Spleen (tissue), 11 donors: Measurements from ENCODE around the gene HECTD2. TPM values are rescaled to one million over a fixed set of nuclear protein-coding genes. Genes with fewer than 3 reads are reported as not detected.
"Not testable (repeated sequence)": the region's sequence is repeated elsewhere in the genome, so short reads cannot be mapped to it uniquely, and the experiment has no call there.

Source experiments
- DNase-seq: peaks from one replicate; pipeline ENCODE4 v3.0.0-alpha.2; 2020
- H3K27ac ChIP-seq, 8 donors: fragments of 200-600 bp; sonication (generic) in 7 of 8; 1 replicate in 4 of 8; 2 replicates in 4 of 8; pipeline versions ENCODE4 v1.5.0 to v1.8.0; 2016 to 2021; ENCODE audit warnings: inconsistent platforms in 4 of 8, mild to moderate bottlenecking in 4 of 8, moderate library complexity in 1 of 8
- H3K27me3 ChIP-seq, 7 donors: fragments of 200-600 bp; sonication (generic) in 6 of 7; replicated peaks in 1 of 7; 1 replicate in 4 of 7; 2 replicates in 3 of 7; pipeline versions ENCODE4 v1.5.0 to v1.8.0; 2016 to 2021; ENCODE audit warnings: inconsistent platforms in 3 of 7, mild to moderate bottlenecking in 1 of 7
- H3K36me3 ChIP-seq, 6 donors: fragments of 200-600 bp; sonication (generic) in 5 of 6; 1 replicate in 4 of 6; 2 replicates in 2 of 6; pipeline versions ENCODE4 v1.5.0 to v1.8.0; 2016 to 2021; ENCODE audit warnings: inconsistent platforms in 2 of 6
- H3K4me1 ChIP-seq, 6 donors: fragments of 200-600 bp; sonication (generic) in 5 of 6; 1 replicate in 3 of 6; 2 replicates in 3 of 6; pipeline versions ENCODE4 v1.5.0 to v1.8.0; 2016 to 2021; ENCODE audit warnings: inconsistent platforms in 3 of 6
- H3K4me3 ChIP-seq, 8 donors: fragments of 200-600 bp; sonication (generic) in 7 of 8; 1 replicate in 4 of 8; 2 replicates in 4 of 8; pipeline versions ENCODE4 v1.5.0 to v1.8.0; 2016 to 2021; ENCODE audit warnings: inconsistent platforms in 4 of 8, mild to moderate bottlenecking in 4 of 8, moderate library complexity in 2 of 8
- H3K9me3 ChIP-seq, 8 donors: fragments of 200-600 bp; sonication (generic) in 7 of 8; 1 replicate in 4 of 8; 2 replicates in 4 of 8; pipeline versions ENCODE4 v1.5.0 to v1.8.0; 2016 to 2021; ENCODE audit warnings: inconsistent platforms in 4 of 8
- CTCF ChIP-seq, 11 experiments: fragments of 200-600 bp in 7 of 11; fragments of 450-650 bp in 4 of 11; sonication (generic) in 4 of 11; IDR thresholded peaks in 8 of 11; conservative IDR thresholded peaks in 3 of 11; 1 replicate in 7 of 11; 2 replicates in 4 of 11; pipeline versions ENCODE4 v1.4.0 to v1.8.0; 2016 to 2021; ENCODE audit warnings: antibody characterized with exemption in 11 of 11, inconsistent platforms in 4 of 11, mild to moderate bottlenecking in 1 of 11
- POLR2A ChIP-seq, 3 donors: fragments of 450-650 bp; IDR thresholded peaks; one replicate each; pipeline ENCODE4 v1.5.1; 2017; ENCODE audit warnings: antibody characterized with exemption in 3 of 3, mild to moderate bottlenecking in 1 of 3
- POLR2AphosphoS5 ChIP-seq, 3 donors: sonication (generic); formaldehyde crosslinking; IDR thresholded peaks; one replicate each; pipeline ENCODE4 v1.5.1; 2017; ENCODE audit warnings: antibody characterized with exemption in 3 of 3
- WGBS, 5 donors: extraction: QIAGEN DNeasy Blood & Tissue Kit in 3 of 5; methylation state at CpG; one replicate each; pipeline versions ENCODE4 v1.1.5 to v1.1.7; 2013 to 2018; 5-methylcytosine and 5-hydroxymethylcytosine counted together
- intact Hi-C: fragments of 100-400 bp; cut with DNase I; formaldehyde crosslinking; loops from one replicate; pipeline ENCODE4 v1.15.0; 2023; ENCODE audit warnings: low total_unique reads
- polyA plus RNA-seq, 3 donors: library from polyadenylated mRNA; stranded (reverse); fragments of 200-250 nt; gene quantifications; one replicate each; pipeline ENCODE4 v1.2.1, GENCODE V29; 2013
- total RNA-seq, 7 donors: library from RNA; depleted of rRNA in 3 of 7; stranded (reverse); fragments of >200 nt in 3 of 7; fragmentation: NEBNext Ultra II Directional in 4 of 7; extraction: Animal tissue kit (Norgen Biotek cat#: 25700) in 4 of 7; gene quantifications; one replicate each; pipeline versions ENCODE4 v1.1.0 to v1.2.1, GENCODE V29; 2016 to 2021
- donor health status: healthy with polysubstance abuse.
- donor health status: DM: no; HTN: no; CAD: no; lungs with moderate emphysema.
- donor health status: DM: no; HTN: no; CAD: no.
- donor health status: Bipolar disorder and iron deficiency.
- donor health status: healthy.
- donor health status: DM: no; HTN: no; CAD: no.
- donor health status: DM: yes; HTN: yes; CAD: no.

Gene HECTD2
- total and polyA plus RNA-seq, 10 donors: 3.3 to 11.1 (median 7.4) TPM

- H3K27ac ChIP-seq: no peak overlapping the region
- TF ChIP-seq POLR2A (IDR thresholded peaks at IDR 0.05): no peak
- TF ChIP-seq CTCF (IDR thresholded peaks at IDR 0.05 in 8 of 11, conservative IDR thresholded peaks at IDR 0.05 in 3 of 11): no peak
- no peak for TF ChIP-seq POLR2AphosphoS5 (IDR thresholded peaks at IDR 0.05)
- no peaks in the 10 kb centered on the region for H3K36me3 ChIP-seq
- no peak for DNase-seq
- no peak overlapping the region for H3K4me3 ChIP-seq
- no peaks in the 10 kb centered on the region for H3K9me3 ChIP-seq
- intact Hi-C loops: no loop called here
- peaks cover 0 to 16% (median 0%) of the 10 kb centered on the region in 7 donors for H3K27me3 ChIP-seq
- 57 to 76% (median 71%) methylated on average over 4 of the region's 4 CpGs for WGBS, 5 donors
- H3K4me1 ChIP-seq: peaks cover 0 to 4% (median 0%) of the 10 kb centered on the region in 6 donors
These were observed 116.0 kb downstream of the HECTD2 start for GRCh38 chr10:91525896-91526712.

- no peaks in the 10 kb centered on the region for H3K9me3 ChIP-seq
- no peak overlapping the region for H3K27ac ChIP-seq
- DNase-seq: no peak
- H3K36me3 ChIP-seq: no peaks in the 10 kb centered on the region
- WGBS, 5 donors: 76 to 92% (median 91%) methylated on average over 4 of the region's 4 CpGs
- TF ChIP-seq POLR2AphosphoS5 (IDR thresholded peaks at IDR 0.05): no peak
- no peak for TF ChIP-seq CTCF (IDR thresholded peaks at IDR 0.05 in 8 of 11, conservative IDR thresholded peaks at IDR 0.05 in 3 of 11)
- TF ChIP-seq POLR2A (IDR thresholded peaks at IDR 0.05): no peak
- H3K27me3 ChIP-seq: peaks cover 0 to 16% (median 0%) of the 10 kb centered on the region in 7 donors
- no peak overlapping the region for H3K4me3 ChIP-seq
- intact Hi-C loops: no loop called here
- H3K4me1 ChIP-seq: no peaks in the 10 kb centered on the region
These were observed 117.9 kb downstream of the HECTD2 start for GRCh38 chr10:91528080-91528479.

DNA sequence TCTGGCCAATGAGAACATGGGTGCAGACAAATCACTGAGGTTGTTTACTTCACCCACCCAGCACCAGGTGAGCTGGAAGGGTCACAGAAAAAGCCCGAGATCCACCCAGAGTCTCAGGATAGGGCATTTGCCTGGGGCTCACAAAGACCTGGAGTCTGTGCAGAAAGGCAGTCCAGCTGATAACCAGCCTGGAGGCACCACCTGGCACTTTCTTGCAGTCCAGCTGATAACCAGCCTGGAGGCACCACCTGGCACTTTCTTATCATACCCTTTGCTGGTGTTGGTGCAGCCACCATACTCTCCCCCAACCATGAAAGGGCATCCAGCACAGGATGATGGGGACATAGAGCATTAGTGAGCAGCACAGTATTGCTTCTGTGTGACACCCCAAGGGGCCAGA, 118.6 kb downstream of the HECTD2 start:
- H3K27me3 ChIP-seq: peaks cover 0 to 16% (median 0%) of the 10 kb centered on the region in 7 donors
- no peaks in the 10 kb centered on the region for H3K36me3 ChIP-seq
- no peaks in the 10 kb centered on the region for H3K9me3 ChIP-seq
- intact Hi-C loops: no loop called here
- TF ChIP-seq POLR2AphosphoS5 (IDR thresholded peaks at IDR 0.05): no peak
- no peak for TF ChIP-seq CTCF (IDR thresholded peaks at IDR 0.05 in 8 of 11, conservative IDR thresholded peaks at IDR 0.05 in 3 of 11)
- TF ChIP-seq POLR2A (IDR thresholded peaks at IDR 0.05): no peak
- H3K4me3 ChIP-seq: no peak overlapping the region
- 75 to 100% (median 88%) methylated on average over 1 of the region's 1 CpG for WGBS, 5 donors
- H3K4me1 ChIP-seq: no peaks in the 10 kb centered on the region
- no peak for DNase-seq
- H3K27ac ChIP-seq: no peak overlapping the region

DNA sequence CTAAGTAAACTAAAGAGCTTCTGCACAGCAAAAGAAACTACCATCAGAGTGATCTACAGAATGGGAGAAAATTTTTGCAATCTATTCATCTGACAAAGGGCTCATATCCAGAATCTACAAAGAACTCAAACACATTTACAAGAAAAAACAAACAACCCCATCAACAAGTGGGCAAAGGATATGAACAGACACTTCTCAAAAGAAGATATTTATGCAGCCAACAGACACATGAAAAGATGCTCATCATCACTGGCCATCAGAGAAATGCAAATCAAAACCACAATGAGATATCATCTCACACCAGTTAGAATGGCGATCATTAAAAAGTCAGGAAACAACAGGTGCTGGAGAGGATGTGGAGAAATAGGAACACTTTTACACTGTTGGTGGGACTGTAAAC, 124.6 kb downstream of the HECTD2 start:
- H3K4me3 ChIP-seq, intact Hi-C loops, H3K9me3 ChIP-seq, DNase-seq, H3K27ac ChIP-seq, H3K4me1 ChIP-seq, H3K36me3 ChIP-seq: not testable (repeated sequence)
- WGBS, 5 donors: no CpG with 5 or more reads among the region's 1 CpG
- peaks cover 0 to 13% (median 0%) of the 10 kb centered on the region in 7 donors for H3K27me3 ChIP-seq
